HG03460 (cell line): ENCODE data around the gene LANCL2.

Experiments used
- ATAC-seq: cut with Tn5 transposase; IDR thresholded peaks from one replicate; pipeline ENCODE4 v1.9.1; 2021; ENCODE audit not compliant: unreplicated experiment

LANCL2 gene

GRCh38 chr7:55436457-55436856 lies 71.3 kb downstream of the LANCL2 start:
- ATAC-seq: no peak

- ATAC-seq: no peak
These were observed 72.2 kb downstream of the LANCL2 start for GRCh38 chr7:55437375-55437774.

- ATAC-seq: no peak
These were observed 73.1 kb downstream of the LANCL2 start for GRCh38 chr7:55438085-55438756.

GRCh38 chr7:55438757-55439525 lies 73.8 kb downstream of the LANCL2 start:
- ATAC-seq: no peak

- ATAC-seq: no peak
These were observed 74.5 kb downstream of the LANCL2 start for GRCh38 chr7:55439627-55440026.

- ATAC-seq: no peak
These were observed 75.0 kb downstream of the LANCL2 start for GRCh38 chr7:55440040-55440690.

GRCh38 chr7:55441002-55441401 lies 75.9 kb downstream of the LANCL2 start:
- ATAC-seq: no peak

GRCh38 chr7:55441774-55442522 lies 76.8 kb downstream of the LANCL2 start:
- ATAC-seq: no peak

GRCh38 chr7:55444786-55445185 lies 79.6 kb downstream of the LANCL2 start:
- ATAC-seq: no peak

- ATAC-seq: no peak
These were observed 83.4 kb downstream of the LANCL2 start for GRCh38 chr7:55448526-55448925.

GRCh38 chr7:55449205-55449991 lies 84.3 kb downstream of the LANCL2 start:
- no peak for ATAC-seq

- ATAC-seq: no peak
These were observed 84.9 kb downstream of the LANCL2 start for GRCh38 chr7:55449992-55450535.

- ATAC-seq: no peak
These were observed 87.8 kb downstream of the LANCL2 start for GRCh38 chr7:55452971-55453370.

GRCh38 chr7:55457801-55458200 lies 92.7 kb downstream of the LANCL2 start:
- no peak for ATAC-seq

- ATAC-seq: no peak
These were observed 93.2 kb downstream of the LANCL2 start for GRCh38 chr7:55458351-55458750.

- no peak for ATAC-seq
These were observed 98.6 kb downstream of the LANCL2 start for GRCh38 chr7:55463686-55464262.

- ATAC-seq: no peak
These were observed 99.3 kb downstream of the LANCL2 start for GRCh38 chr7:55464422-55464821.

- no peak for ATAC-seq
These were observed 100.6 kb downstream of the LANCL2 start for GRCh38 chr7:55465691-55466090.

GRCh38 chr7:55467047-55467593 lies 102.0 kb downstream of the LANCL2 start:
- ATAC-seq: no peak

GRCh38 chr7:55468495-55468894 lies 103.4 kb downstream of the LANCL2 start:
- ATAC-seq: no peak
